Neural progenitor cell (in vitro differentiated cells): ENCODE measurements around the gene SMARCA1.

Experiments
- CTCF ChIP-seq: fragments of 200-600 bp; sonication (generic); IDR thresholded peaks from 2 replicates; pipeline ENCODE4 v1.5.1; 2017; ENCODE audit warnings: antibody characterized with exemption, mild to moderate bottlenecking
- EZH2phosphoT487 ChIP-seq: fragments of 200-600 bp; sonication (generic); IDR thresholded peaks from 2 replicates; pipeline ENCODE4 v1.6.1; 2017; ENCODE audit warnings: antibody characterized with exemption

- TF ChIP-seq EZH2phosphoT487 (no peak), CTCF (no peak)
These were observed 6.5 kb upstream of the SMARCA1 start for GRCh38 chrX:129529685-129530281.
